NCI-H1105 (cell line): Measurements from ENCODE around the gene RNF123.
"Not testable (repeated sequence)": the region's sequence is repeated elsewhere in the genome, so short reads cannot be mapped to it uniquely, and the experiment has no call there.

Experiments
- DNase-seq: peaks from one replicate; lab custom pipeline; 2025; lab: John Stamatoyannopoulos, UW

RNF123 gene

GRCh38 chr3:49720855-49721595 lies 31.7 kb downstream of the RNF123 start:
- no peak for DNase-seq

GRCh38 chr3:49721596-49721895 lies 32.2 kb downstream of the RNF123 start:
- no peak for DNase-seq

- DNase-seq = no peak
Measured at GRCh38 chr3:49721896-49722781, 32.8 kb downstream of the RNF123 start.

- DNase-seq = no peak
Measured at GRCh38 chr3:49722896-49723295, 33.5 kb downstream of the RNF123 start.

- peak; percentile 44 for DNase-seq
Measured at GRCh38 chr3:49723296-49723627, 33.9 kb downstream of the RNF123 start.

DNA sequence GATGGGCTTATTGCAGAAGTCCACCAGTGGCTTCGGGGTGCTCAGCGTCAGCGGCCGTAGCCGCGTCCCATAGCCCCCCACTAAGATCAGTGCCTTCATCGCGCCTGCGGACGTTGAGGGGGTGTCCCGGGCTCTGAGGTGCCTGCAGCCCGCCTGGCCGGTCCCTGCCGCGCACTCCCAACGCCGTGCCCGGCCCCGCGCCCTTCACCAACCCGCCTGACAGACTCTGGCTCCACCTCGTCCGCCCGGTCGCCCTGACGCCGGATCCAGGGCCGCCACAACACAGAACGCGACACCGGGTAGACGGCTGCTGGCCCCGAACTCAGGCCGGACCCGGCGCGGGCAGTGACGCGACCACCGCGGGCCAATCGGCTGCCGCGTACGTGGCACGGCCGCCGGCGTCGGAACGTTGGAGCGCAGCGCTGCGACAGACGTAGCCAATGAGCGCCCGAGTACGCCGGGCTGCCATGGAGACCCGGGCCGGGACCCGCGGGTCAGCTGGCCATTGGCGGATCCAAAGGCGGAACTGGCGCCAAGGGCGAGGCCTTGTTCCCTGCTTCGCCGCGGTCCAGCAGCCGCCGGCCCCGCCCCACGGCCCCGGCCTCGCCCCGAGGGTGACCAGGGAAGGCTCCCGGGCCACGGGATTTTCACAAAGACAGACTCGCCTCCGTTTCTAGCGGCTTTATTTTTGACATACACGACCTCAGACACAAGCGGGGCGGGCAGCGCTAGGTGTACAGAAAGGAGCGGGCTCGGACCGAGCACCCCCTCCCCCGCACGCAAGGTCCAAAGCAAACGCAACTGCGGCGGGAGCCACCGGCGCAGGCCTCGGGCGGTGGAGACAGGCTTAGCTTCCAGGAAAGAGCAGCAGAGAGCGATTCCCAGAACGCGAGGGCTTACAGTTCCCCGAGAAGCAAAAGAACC lies 34.5 kb downstream of the RNF123 start, which contains the start of gene GMPPB:
Gene GMPPB (minus strand): TSS at position 324 of the 924 bp plus-strand sequence. CDS start 225 bp downstream, at position 99.
- peak; percentile 87 for DNase-seq

GRCh38 chr3:49724586-49724985 lies 35.2 kb downstream of the RNF123 start:
- no peak for DNase-seq

DNA sequence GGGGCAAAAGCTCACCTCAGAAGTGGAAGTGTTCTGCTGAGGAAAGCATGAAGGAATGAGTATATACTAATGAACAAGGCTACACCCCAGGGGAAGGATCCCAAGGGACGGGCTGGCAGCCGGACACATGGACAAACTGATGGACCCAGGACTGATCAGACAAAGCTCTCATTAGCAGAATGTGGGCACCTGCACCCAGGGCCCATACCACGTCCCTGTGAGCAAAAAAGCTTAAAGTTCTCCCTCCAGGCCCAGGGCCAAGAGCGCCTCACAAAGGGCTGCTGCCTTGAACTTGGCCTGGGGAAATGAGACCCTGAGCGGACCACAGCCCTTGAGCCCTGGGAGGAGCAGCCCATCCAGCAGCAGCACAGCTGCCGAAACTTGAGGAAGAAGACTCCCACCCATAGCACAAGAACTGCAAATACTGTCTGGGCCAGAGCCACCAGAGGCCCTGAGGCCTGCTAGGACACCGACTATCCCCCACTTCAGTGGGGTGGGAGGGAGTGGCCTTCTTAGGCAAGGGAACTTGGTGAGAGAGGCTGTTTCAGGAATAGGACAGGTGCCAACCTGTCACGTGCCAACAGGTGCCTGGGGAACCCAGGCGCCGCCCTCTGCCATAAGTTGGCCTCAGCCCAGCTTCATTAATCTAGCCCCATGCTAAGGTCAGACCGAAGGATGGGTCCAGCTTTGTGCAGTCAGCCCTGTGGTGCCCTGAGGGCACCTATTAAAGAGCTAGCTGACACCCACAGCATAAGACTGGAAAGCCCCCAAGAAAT lies 36.7 kb downstream of the RNF123 start:
- no peak for DNase-seq

- DNase-seq = no peak
Measured at GRCh38 chr3:49727154-49727923, 38.0 kb downstream of the RNF123 start.

DNA sequence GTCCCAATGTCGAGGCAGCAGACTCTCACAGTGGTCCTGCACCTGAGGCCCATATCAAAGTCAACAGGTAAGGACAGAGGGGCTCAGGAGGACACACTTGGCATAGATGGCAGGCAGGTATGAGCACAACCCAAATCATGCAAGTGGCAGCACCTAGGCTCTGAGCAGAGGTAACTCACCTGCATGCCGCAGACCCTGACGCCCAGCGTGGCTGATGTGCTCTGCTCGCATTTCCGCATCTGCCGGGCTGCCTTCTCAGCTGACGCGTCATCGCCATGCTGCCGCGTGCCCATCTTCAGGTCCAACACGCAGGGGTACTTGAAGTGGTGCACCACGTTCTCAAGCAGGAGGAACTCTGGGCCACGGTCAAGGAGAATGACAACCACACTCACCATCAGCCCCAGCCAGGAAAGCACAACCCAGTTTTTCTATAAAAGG lies 38.6 kb downstream of the RNF123 start:
- DNase-seq = no peak

- no peak for DNase-seq
Measured at GRCh38 chr3:49729966-49730609, 40.7 kb downstream of the RNF123 start.

GRCh38 chr3:49732597-49732996 lies 43.2 kb downstream of the RNF123 start:
- no peak for DNase-seq

- no peak for DNase-seq
Measured at GRCh38 chr3:49733551-49733950, 44.2 kb downstream of the RNF123 start.

GRCh38 chr3:49734752-49735151 lies 45.4 kb downstream of the RNF123 start:
- DNase-seq = no peak

- DNase-seq = no peak
Measured at GRCh38 chr3:49738067-49738713, 48.8 kb downstream of the RNF123 start.

- DNase-seq = no peak
Measured at GRCh38 chr3:49740427-49740826, 51.1 kb downstream of the RNF123 start.

GRCh38 chr3:49745986-49746385 lies 56.6 kb downstream of the RNF123 start:
- DNase-seq = no peak

GRCh38 chr3:49747792-49748480 lies 58.6 kb downstream of the RNF123 start:
- DNase-seq = no peak

DNA sequence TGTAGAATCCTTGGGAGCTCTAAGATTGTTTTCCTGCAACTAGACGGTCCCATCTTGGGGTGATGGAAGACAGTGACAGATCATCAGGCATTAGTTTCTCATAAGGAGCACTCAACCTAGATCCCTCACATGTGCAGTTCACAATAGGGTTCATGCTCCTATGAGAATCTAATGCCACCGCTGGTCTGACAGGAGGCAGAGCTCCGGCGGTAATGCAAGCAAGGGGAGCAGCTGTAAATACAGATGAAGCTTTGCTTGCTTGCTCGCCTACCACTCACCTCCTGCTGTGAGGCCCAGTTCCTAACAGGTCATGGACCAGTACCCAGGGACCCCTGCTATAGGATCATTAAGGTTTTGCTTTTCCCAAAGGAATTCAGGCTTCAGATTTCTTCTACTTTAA lies 59.5 kb downstream of the RNF123 start:
- DNase-seq = not testable (repeated sequence)
